Endometrial microvascular endothelial cells (primary cell): ENCODE results near the gene FNBP1L. TPM values are rescaled to one million over a fixed set of nuclear protein-coding genes. Genes with fewer than 3 reads are reported as not detected.

Source experiments
- in situ Hi-C: cut with HindIII; loops from 2 replicates; pipeline ENCODE4 v1.10.0; 2017; ENCODE audit warnings: low sequenced_read_pairs, low pct_unique_long_range_greater_than_20kb; ENCODE audit errors: inconsistent ontology term
- total RNA-seq: library from RNA; depleted of rRNA; stranded (reverse); fragments of >200 nt; gene quantifications from one replicate; pipeline ENCODE4 v1.2.3, GENCODE V29; 2015; ENCODE audit errors: inconsistent ontology term

FNBP1L gene
- total RNA-seq, 1 donor from 2014 or later = 27.9 TPM

DNA sequence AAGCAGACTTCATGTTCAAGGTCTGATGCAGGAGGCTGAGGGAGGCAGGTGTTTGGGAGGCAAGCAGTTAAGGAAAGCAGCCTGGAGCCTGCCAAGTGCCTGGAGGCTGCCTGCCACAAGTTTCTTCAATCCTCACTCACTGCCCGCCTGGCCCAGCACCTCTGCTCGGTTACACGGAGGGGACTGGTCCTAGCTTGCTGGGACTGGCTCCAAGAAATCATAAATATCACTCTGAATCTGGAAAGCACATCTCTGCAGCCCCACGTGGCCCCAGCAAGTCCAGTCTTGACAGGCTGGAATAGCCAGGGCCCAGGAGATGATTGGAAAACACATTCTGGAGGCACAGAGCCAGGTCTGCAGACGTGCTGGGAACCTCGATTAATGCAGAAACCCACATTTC is 149.8 kb downstream of the FNBP1L start:
- in situ Hi-C loops = no loop called here

DNA sequence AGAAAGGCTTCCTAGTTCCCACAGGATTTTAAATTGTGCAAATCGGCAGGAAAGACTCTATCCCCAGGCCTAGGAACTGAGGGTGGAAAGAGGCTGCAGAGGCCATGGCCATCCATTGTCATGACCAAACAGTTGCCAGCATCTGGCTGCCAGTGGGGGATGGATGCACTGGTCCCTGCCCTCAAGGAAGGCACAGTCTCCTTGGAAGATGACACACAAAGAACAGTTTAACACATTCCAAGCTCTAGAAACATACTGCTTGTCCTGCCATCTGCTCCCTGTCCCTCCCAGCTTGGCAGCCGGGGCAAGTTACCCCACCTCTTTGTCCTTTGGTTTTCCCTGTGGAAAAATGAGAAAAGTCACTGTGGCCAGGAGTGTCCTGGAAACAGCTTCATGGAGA is 150.5 kb downstream of the FNBP1L start:
- in situ Hi-C loops = no loop called here

DNA sequence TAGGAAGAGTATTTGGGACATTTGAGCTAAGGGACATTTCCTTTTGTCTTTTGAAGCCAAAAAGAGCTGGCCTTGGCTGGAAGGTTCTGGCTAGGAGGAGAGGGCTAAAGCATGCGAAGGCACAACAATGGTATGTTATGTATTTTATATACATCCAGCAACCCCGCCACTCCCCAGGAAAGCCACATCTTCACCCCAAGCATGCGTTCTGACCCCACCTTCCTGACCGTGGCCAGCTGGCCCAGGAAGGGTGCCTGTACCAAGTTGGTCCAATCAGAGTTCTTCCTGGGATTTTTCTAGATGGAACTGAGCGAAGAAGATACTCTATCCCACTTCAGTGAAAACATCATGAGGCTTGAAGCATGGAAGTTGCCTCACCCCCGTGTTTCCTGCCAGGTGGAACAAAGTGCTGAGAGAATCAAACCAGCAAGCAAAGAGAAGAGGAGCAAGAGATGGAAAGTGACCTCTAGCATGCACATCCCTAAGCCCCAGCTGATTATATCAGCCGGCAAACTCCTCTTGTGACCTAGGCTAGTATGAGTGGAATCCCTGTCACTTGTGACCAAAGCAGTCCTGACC is 151.0 kb downstream of the FNBP1L start:
- in situ Hi-C loops = no loop called here

DNA sequence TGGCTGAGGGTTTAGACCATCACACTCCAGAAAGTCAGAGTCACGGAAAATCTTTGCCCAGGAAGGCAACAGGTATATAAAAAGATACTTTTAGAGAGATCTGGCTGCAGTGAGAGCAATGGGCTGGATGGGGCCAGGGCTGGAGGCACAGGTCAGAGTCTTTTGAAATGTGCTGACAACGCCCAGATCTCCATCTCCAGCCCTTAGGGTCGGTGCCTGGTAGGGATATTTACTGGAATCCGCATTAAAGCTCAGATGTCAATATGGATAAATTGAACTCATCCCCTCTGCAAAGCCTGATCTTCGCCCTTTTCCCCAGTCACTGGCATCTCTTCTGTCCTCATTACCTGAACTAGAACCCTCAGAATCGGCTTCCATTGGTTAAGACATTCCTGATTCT is 151.6 kb downstream of the FNBP1L start:
- in situ Hi-C loops = no loop called here

DNA sequence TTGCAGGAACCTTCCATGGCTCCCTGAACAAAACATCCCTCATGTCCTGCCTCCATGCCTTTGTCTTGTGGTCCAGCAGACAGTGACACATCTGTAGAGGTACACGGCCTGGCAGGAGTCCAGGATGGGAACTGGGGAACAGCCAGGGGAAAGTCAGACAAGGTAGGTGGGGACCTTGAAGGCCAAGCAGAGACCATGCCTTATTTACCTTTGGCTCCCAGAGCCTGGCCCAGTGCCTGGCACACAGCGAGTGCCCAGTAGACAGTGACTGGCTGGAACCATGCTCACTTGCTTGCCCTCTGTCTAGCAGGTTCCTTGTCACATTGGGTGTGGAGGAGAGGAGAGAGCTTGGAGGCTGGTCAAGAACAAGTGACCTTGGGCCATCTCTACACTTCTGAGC is 152.7 kb downstream of the FNBP1L start:
- in situ Hi-C loops = no loop called here

DNA sequence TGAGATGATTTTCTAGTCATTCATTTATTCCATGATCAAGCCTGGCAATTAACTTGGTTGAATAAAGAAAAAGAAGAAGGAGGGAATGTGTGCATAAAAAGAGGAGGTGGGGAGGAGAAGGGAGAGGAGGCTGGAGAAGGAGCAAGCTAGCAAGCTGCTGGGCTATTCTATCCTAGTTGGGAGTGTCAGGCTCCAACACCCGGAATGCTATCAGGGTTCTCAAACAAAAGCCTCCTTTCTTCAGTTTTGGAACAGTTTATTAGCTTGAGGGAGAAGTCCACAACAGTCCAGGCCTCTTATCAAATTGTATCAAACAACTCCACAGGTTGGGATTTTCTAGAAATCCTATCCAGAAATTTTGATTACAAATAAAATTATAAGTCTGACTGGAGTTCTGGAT is 153.8 kb downstream of the FNBP1L start:
- in situ Hi-C loops = no loop called here

DNA sequence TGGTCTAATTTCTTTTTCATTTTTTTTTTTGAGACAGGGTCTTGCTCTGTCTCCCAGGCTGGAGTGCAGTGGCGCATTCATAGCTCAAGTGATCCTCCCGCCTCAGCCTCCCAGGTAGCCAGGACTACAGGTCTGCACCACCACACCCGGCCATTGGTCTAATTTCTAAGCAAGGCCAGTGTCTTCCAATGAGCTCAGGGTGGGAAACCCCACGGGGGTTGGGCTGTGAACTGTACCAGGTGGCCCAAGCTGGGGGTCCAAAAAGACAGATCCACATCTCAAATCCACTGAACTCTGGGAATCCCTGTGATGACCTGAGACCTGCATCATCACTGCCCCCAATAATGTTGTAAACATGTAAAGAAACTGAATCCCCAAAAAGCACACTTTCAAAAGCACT is 154.2 kb downstream of the FNBP1L start:
- in situ Hi-C loops = no loop called here

DNA sequence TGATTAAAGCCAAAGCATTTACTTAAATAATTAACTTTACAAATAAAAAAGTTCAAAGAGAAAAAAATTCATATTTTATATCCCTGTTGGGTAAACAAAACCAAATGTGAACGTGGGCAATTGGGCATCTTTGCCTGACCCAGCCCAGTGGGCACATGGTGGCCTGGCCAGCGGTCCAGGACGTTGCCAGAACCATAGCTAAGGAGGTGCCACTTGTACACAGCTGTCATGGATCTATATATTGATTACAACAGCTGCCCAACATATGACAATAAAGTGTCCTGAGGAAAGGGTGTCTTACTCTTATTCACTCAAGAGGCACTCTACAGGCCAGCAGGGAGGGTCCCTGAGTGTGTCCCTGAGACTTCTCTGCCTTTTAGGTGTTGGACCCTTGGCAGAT is 155.2 kb downstream of the FNBP1L start:
- in situ Hi-C loops = no loop called here

DNA sequence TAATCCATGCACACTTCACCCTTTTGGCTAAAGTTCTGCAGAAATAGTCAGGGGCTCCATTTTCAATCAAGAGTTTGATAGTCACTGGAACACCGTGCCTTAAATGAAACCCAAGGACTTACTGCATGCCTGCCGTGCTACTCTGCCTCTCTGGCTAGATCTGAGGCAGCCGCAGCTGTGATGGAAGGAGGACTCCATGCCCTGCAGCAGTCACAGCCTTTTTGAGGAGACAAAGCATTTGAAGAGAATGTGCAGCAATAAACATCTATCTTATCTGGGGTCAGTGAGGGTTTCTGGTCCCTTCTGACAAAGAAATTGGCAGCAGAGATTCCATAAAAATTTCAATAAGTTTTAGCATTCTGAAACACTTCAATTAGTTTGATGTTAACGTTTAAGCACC is 155.7 kb downstream of the FNBP1L start:
- in situ Hi-C loops = no loop called here

Other genes starting within 250 kb of the FNBP1L start
- gene DR1, start 102.2 kb upstream of the FNBP1L start, total RNA-seq = 44.1 TPM
- gene BCAR3, start 233.7 kb downstream of the FNBP1L start, total RNA-seq = 91.8 TPM